Inflammatory macrophage (primary cell): ENCODE results near the gene TARDBP.
"Not testable (repeated sequence)": the region's sequence is repeated elsewhere in the genome, so short reads cannot be mapped to it uniquely, and the experiment has no call there.

ENCODE experiments used
- DNase-seq, 2 donors: peaks; one replicate each; pipeline ENCODE4 v3.0.0-alpha.2; 2020 to 2022

The TARDBP gene

DNA sequence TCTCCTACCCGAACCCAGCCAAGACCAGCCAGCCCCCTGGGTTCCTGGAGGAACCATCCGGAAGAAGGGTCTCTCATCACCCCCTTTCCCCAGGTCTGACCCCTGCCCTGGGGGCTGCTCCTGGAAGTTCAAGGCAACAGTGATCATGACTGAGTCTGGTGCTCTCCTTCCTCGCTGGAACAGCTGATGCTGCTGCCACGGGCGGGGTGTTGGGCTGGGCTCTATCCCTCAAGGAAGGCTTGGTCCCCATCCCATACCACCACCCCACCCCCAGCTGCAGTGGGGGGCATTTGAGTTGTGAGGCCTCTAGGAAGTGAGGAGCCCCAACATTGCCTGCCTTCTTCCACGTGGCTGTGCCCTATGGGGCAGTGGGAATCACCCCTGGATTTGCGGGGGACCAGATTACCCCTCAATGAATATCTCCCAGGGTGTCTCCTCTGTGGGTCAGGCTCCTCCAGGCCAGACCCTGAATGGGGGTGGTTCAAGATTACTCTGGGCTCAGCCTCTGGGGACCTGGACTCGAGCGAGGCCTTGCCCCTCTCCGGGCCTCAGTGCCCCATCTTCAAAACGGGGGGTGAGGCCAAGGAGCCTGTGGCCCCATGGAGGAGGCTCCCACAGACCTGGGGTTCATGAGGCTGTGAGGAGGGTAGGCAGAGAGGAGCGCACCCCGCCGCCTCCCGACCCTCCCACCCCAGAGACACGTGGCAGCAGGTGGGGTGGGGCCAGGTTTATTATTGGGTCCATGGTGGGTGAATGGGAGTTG, 31.8 kb downstream of the TARDBP start:
- DNase-seq, result no peak

DNA sequence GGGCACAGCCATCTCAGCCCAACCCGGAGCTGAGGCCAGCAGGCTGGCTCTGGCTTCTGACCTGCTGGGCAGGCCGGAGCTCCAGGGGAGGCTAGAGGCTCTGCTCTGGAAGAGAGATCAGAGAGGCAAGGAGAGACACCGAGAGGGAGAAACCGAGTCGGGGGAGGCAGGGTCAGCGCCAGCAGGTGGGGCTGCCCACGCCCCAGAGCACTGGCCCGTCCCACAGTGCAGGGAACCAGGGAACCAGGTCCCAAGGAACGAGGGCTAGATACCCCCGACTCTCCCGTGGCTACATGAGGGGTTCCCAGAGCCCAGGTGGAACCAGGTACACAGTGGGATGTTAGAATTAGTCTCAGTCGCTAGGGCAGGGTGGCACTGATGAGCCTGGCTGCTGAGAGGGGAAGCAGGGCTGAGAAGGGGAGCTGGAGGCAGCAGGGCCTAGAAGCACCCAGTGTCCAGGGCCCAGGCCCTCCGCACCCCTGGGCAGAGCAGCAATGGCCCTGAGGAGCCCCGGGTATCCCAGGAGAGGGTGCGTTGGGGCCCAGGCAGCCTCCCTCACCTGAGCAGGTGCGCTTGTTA, 32.5 kb downstream of the TARDBP start:
- DNase-seq, result no peak

DNA sequence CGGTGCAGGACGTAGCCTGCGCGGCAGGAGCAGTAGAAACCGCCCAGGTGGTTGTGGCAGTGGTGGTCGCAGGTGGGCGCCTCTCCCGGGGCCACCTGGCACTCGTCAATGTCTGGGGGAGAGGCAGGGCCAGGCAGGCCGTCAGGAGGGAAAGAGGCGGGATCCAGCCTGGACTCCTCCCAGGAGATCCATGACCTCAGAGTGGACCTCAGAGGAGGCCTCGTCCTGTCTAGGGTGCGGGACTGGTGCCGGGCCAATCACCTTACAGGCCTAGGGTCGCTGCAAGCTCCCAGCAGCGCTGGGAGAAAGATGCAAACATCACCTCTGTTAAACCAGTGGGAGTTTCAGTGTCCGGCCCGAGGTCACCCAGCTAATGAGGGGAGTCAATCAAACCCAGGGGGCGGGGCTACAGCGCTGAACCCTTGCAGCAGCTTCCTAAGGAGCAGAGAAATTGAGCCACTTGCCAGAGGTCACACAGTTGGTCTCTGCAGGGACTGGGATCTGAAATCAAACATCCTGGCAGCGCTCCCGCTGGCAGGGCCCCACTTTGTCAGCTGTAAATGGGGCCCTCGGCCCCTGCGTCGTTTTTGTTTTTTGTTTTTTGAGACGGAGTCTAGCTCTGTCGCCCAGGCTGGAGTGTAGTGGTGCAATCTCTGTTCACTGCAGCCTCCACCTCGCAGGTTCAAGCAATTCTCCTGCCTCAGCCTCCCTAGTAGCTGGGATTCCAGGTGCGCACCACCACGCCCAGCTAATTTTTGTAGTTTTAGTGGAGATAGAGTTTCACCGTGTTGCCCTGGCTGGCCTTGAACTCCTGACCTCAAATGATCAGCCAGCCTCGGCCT, 33.2 kb downstream of the TARDBP start:
- DNase-seq, result no peak

DNA sequence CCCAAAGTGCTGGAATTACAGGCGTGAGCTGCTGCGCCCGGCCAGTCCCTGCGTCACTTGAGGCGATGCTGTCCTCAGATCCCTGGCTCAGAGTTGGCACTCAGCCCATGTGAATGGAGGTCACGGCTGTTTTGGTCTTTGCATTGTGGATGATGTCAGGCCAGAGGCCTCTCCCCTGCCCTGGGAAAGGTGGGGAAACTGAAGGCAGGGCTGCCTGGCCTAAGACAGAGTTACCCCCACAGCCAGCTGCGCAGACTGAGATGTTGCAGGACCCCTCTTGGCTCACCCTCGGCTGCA, 33.8 kb downstream of the TARDBP start:
- no peak for DNase-seq

DNA sequence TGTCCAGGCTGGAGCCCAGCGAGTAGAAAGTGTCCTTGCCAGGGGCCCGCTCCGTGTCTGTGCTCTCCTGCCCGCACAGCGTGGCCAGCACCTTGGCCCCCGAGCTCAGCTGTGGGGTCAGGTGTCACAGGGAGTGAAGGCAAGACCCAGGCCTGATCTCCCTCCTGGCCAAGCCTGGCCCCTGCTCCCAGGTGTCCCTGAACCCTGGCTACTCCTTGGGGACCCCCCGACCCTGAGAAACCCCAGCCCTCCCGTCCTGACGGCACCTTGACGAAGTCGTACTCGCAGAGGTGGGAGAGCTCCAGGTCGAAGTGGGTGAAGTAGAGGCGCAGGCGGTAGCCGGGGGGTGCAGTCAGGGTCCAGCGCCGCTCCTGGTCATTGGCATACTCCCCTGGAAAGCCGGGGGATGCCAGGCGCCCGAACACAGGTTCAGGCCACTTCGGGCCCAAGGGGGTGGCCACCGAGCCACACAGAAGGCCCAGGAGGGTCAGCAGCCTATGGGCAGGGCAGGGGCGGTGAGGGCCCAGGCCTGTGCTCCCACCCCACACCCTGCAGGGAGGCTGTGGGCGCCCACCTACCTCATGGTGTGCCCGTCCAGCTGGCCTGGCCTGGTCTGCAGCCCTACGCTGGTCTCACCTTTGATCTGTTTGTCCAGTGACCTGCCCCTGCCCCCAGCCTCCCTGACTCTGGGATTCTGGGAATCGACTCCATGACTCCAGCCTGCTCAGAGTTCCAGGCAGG, 34.3 kb downstream of the TARDBP start, which contains the start of gene MASP2:
Gene MASP2 (minus strand): TSS at position 615 of the 741 bp plus-strand sequence. CDS start 32 bp downstream, at position 583.
- no peak for DNase-seq

DNA sequence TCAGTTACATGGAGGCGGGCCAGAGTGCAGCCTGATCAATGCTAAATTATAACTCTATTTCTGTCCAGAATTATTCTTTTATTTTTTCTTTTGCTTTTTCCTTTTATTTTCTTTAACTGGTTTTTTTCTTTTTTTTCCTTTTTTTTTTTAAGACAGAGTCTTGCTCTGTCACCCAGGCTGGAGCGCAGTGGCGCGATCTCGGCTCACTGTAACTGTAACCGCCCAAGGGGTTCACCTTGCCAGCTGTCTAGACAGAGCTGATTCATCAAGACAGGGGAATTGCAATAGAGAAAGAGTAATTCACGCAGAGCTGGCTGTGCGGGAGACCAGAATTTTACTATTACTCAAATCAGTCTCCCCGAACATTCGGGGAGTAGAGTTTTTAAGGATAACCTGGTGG, 38.7 kb downstream of the TARDBP start:
- DNase-seq, result not testable (repeated sequence)

DNA sequence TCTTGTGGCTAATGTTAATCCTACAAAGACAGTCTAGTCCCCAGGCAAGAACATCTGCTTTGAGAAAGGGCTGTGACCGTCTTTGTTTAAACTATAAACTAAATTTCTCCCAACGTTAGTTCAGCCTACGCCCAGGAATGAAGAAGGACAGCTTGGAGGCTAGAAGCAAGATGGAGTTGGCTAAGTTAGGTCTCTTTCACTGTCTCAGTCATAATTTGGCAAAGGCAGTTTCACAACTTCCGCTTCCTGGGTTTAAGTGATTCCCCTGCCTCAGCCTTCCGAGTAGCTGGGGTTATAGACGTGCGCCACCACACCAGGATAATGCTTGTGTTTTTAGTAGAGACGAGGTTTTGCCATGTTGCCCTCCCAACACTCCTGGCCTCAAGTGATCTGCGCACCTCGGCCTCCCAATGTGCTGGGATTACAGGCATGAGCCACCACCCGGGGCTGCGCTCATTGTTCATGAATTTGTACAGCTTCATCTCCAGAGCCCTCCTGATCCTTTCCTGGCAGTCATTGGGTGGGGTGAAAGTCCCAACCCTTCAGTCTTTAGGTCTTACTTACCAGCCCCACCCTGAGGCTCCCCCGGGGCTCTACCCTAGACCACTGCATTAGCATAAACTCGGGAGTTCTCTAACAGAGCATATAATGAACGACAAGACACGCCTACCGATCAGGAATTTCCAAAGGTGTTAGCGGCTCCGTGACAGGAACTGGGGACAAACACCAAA, 39.5 kb downstream of the TARDBP start:
- peak; percentile 57 to 64 for DNase-seq

DNA sequence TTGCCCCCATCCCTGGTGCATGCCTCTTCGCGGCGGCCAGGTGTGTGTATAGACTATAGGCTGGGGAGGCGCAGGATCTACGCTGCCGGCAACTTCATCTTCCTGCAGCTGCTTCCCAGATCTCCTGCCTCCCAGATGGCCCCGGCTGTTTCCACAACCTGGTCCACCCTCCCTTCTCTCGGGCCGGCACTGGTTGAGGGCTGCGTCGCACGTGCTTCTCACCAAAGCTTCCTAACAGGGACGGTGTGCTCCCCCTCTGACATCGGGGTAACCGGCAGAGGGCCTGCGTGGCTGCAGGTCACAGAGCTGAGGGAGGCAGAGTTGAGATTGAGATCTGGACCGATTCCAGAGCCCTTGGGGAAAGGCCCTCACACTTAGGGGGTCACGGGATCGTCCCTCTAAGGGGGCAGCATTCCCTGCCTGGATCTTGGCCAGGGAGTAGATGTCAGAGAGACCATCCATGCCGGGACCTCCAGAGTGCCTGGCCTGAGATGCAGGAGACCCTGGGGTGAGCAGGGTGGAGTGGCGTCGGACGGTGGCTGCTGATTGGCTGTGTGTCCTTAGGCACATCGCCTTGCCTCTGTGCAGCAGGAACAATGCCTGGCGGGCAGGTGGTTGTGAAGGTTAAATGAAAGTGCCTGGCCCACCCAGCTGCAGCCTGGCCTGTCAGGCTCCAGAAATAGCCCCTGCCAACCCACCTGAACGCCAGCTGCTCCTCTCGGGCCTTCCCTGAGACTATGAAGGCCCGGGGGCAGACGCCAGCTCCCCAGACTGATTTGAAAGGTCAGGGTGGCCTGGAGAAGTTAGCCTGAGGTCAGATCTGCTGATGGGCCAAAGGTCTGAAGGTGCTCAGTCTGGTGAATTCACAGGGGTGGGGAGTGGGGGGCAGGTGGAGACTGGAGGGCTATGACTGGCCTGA, 40.6 kb downstream of the TARDBP start:
- no peak for DNase-seq

DNA sequence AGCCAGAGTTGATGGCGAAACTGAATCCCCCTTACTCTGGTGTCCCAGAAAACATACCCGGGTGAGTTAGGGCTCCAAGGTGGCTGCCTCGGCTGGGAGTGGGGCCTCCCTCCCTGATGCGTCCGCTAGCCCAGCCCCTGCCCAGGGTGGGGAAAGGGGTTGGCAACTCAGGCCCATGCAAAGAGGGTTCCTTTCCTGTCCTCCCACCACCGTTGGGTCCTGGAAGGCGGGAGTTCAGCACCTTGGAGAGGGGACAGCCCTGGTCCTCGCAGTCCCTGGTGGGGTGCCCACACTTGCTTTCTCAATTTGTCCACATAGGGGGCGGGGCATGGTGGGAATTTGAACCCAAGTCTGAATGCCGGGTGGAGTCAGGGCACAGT, 41.3 kb downstream of the TARDBP start:
- DNase-seq, result no peak

DNA sequence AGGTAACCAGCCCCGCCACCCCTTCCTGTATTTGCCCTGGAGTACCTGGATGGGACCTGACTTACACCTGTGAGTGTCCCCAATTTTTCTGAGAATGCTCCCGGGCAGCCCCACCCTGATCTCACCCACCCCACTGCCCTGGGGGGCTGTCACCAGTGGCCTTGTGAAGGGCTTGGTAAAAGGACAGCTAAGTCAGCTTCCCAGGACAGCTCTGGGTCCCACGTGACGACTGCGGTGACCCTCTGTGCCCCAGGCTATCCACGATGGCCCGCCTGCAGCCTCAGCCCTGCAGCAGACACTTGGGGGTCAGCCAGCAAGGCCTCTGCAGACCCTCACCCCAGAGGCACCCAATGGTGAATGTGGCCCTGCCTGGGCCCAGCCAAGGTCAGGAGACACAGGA, 41.7 kb downstream of the TARDBP start:
- no peak for DNase-seq

DNA sequence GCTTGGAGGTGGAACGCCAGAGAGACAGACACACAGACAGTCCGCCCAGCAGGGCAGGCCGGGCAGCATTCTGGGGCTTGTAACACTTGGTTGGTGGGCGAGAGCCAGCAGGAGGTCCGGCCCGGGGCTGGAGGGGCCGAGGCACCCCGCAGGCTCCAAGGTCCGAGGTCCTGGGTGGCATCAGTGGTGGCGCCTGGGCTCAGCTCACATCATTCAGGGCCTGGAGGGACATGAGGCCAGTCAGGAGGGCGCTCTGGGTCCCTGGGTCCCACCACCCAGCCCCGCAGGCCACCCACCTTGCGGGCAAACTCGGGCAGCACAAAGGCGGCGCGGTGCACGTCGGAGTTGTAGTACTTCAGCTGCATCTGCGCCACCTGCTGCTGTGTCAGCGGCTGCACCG, 42.2 kb downstream of the TARDBP start:
- DNase-seq, result no peak

DNA sequence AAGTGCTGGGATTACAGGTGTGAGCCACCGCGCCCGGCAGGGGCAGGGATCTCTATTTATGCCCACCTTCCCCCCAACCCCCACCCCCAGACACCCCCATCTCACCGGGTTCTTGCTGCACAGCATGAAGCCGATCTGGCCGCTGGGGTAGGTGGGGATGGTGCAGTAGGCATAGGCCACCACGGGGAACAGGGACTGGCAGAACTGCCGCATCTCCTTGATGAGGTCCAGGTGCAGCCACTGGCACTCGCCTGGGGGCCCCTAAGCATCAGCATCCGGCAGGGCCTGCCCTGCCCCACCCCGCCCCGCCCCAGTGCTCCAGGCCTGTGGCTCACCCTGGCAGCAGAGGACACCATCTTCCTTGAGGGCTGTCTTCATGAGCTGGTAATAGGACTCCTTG, 43.2 kb downstream of the TARDBP start:
- no peak for DNase-seq

DNA sequence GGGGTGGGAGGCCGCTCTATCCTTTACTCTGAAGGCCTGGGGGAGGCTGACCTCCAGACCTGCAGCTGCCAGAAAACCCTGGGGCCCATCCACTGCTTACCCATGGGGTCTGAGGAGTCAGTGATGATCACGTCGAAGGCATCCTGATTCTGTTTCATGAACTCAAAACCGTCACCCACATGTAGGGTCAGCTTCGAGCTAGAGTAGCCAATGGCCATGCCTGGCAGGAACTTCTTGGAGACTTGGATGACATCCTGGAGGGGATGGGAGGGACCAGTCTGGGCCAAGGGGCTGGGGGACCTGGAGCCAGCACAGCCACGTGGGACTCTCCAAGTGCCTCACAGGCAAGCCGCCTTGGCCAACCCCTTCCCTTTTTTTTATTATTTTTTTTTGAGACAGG, 44.0 kb downstream of the TARDBP start:
- no peak for DNase-seq

DNA sequence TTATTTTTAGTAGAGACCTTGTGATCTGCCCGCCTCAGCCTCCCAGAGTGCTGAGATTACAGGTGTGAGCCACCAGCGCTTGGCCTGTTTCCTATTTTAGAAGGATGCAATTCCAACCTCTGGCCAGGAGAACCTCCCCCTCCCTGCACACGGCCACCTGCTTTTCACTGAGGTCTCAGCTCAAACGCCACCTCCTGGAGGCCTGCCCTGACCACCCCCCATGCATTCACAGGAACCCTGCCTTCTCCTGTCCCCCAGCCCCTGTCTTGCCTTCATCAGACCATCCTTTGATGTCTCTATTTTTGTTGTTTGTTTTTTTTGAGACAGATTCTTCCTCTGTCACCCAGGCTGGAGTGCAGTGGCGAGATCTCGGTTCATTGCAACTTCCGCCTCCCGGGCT, 45.0 kb downstream of the TARDBP start:
- DNase-seq, result no peak

DNA sequence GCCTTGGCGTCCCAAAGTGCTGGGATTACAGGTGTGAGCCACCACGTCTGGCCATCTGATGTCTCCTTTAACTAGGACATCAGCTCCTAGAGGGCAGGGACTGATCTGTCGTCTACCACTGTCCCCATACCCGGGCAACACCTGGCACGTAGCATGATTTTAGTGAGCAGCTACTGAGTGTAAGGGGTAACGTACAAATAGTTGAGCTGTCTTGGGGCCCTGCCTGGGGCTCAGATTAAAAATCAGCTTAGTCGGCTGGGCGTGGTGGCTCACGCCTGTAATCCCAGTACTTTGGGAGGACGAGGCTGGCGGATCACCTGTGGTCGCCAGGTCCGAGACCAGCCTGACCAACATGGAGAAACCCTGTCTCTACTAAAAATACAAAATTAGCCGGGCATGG, 45.6 kb downstream of the TARDBP start:
- no peak for DNase-seq

DNA sequence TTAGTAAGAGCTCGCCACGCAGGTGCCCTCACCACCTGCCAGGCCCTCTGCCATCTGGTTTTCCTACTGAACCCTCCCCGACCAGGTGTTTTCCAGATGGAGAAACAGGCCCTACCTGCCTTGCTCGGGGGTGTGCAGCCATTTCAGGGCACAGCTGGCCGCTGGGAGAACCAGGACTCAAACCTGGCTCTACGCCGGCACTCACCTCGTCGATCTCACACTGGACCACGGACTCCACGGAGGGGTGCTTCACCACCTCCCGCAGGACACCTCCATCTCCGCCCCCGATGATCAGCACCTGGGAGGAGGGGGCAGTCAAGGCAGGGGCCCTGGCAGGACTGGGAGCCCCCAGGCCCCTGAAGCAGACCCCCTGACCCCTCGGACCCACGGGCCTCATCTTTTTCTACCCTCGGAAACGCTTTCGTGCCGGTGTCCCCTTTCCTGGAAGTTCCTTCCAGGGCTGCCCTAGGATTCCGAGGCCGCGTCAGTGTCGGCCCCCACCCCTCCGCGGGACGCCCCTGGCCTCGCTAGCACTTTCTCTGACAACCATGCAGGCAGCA, 46.2 kb downstream of the TARDBP start:
- no peak for DNase-seq

DNA sequence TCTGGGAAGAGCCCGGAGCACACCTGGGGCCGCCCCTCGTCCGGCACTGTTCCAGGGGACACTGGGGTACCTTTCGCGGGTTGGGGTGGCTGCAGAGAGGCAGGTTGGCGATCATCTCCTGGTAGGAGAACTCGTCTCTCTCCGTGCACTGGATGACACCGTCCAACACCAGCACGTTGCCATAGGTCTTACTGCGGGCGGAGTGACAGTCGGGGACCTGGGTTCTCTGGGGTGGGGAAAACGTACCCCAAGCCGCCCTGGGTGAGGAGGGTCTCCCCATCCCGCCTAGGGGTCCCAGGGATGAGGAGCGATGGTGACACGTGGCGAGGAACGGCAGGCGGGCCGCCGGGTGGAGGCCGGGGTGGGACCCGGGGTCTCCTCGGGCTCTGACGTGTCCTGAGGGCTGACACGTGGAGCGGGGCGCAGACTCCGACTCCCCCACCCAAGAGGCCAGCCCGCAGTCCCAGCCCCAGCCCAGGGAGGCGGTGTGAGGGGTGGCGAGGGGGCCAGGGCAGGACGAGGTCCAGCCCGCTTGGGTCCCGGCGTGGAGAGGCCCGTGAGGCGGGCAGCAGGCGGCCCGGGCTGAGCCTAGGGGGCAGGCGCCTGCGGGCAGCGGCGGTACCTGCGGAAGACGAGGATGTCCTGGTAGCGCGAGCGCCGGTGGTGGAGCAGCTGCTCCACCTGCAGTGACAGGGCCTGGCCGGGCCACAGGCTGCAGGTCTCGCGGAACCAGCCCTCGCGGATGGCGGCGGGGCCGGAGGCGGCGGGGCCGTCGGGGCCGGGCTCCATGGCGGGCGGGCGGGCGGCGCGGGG, 46.9 kb downstream of the TARDBP start:
- DNase-seq, result no peak

DNA sequence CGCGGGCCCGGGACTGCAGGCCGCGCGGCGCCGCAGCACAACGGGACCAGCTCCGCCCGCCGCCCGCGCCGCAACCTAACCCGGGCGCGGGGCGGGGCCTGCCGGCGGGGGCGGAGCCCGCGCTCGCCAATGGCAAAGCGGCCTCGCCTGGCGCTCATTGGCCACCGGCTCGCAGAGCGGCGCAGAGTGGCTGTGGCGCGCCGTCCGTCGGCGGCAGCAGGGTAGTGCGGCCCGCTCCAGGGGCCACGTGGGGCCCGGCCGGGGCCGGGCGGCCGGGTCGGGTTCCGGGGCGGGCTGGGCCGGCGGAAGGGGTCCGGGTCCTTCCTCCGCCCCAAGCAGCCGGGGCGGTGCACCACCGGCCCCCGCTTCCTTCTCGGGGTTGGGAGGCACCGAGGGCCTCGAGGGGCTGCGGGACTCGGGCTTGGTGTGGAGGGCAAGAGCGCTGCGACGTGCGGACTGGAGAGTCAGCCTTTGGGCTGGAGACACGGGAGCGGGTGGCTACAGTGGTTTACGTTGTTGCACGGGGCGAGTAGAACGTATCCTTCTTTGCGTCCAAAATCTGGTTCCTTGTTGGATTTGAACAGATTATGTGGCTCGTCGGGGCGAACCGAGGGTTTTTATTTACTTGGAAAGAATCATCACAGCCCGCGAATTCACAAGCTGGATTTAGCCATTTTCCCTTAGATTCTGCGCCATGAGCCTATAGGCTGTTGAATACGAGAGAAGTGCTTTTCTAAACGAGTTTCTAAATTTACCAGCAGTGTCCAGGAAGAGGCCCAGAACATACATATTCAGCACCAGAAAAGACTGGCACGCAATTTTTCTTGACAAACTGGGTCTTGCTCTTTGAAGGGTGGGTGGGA, 47.7 kb downstream of the TARDBP start, which contains the start of gene SRM:
Gene SRM (minus strand): TSS at position 51 of the 863 bp plus-strand sequence. CDS start 75 bp downstream, outside the sequence.
- DNase-seq, result peak; percentile 93 to 97
